LNCaP clone FGC (cell line): Measurements from ENCODE around the gene UBE2E1.
"Not testable (repeated sequence)": the region's sequence is repeated elsewhere in the genome, so short reads cannot be mapped to it uniquely, and the experiment has no call there.

Experiments
- DNase-seq: peaks from one replicate; pipeline ENCODE4 v3.0.0-alpha.2; 2011; ENCODE audit warnings: low read depth
- H3K4me3 ChIP-seq: 2 replicates; pipeline ENCODE4 v1.5.1; 2011; ENCODE audit warnings: mild to moderate bottlenecking, low read depth, low read length, control low read depth
- TF ChIP-seq, protein P1 (sequence below): IDR thresholded peaks from 2 replicates; pipeline ENCODE4 v1.5.1; 2012; ENCODE audit warnings: mild to moderate bottlenecking; ENCODE audit not compliant: control insufficient read depth, insufficient read depth; ENCODE audit errors: extremely low read depth

UBE2E1 gene

DNA sequence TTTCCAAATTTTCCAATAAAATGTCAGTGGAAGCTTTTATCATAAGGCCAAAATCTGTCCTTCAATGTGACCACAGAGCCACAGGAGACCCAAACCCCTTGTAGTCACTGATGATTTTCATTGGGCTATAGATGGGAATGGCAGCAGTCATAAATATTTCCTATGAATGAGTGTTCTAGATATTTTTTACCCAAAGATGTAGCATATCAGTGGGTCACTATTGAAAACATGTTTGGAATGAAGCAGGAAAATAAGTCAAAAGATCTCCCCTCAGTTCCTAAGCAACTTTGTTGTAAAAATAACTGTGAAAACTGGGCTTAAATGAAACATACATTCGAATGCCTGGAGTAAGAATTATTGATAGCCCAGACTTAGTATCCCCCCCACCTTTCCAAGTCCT lies 62.1 kb downstream of the UBE2E1 start:
- DNase-seq, result no peak
- TF ChIP-seq, protein P1, sequence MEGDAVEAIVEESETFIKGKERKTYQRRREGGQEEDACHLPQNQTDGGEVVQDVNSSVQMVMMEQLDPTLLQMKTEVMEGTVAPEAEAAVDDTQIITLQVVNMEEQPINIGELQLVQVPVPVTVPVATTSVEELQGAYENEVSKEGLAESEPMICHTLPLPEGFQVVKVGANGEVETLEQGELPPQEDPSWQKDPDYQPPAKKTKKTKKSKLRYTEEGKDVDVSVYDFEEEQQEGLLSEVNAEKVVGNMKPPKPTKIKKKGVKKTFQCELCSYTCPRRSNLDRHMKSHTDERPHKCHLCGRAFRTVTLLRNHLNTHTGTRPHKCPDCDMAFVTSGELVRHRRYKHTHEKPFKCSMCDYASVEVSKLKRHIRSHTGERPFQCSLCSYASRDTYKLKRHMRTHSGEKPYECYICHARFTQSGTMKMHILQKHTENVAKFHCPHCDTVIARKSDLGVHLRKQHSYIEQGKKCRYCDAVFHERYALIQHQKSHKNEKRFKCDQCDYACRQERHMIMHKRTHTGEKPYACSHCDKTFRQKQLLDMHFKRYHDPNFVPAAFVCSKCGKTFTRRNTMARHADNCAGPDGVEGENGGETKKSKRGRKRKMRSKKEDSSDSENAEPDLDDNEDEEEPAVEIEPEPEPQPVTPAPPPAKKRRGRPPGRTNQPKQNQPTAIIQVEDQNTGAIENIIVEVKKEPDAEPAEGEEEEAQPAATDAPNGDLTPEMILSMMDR, result no peak

DNA sequence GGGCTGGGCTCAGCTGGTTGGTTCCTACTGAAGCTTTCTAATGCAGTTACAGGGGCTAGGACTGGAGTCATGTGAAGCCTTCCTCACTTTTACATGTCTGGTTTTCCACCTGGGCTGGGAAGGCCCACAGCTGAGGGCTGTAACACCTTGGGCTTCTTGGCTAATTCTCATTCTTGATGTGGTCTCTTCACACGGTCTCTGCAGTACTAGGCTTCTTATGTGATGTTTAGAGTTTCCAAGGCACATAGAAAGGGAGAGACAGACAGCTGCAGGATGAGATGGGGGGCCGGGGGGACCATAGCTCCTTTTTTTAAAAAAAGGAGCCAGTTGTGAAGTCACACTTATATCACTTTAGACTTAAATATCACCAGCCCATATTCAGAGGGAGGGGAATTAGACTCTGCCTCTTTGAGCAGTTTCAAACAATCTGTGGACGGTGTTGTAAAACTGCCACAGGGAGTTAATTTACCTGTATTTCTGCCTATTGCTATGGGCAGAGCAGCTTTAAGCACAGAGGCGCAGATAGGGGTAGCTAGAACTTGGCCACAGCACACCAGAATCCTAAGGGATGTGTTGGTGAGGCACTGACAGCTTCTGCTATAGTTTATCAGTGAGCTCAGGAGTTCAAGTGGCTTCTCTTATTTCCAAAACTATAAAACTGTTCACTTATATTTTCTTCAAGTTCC lies 64.4 kb downstream of the UBE2E1 start:
- TF ChIP-seq, protein P1, result no peak
- DNase-seq, result no peak
- H3K4me3 ChIP-seq, result no peak overlapping the region

More for the DNA sequence above, 62.1 kb downstream of the UBE2E1 start:
- no peak overlapping the region for H3K4me3 ChIP-seq

DNA sequence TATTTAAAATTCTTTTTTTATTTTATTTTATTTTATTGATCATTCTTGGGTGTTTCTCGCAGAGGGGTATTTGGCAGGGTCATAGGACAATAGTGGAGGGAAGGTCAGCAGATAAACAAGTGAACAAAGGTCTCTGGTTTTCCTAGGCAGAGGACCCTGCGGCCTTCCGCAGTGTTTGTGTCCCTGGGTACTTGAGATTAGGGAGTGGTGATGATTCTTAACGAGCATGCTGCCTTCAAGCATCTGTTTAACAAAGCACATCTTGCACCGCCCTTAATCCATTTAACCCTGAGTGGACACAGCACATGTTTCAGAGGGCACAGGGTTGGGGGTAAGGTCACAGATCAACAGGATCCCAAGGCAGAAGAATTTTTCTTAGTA lies 64.9 kb downstream of the UBE2E1 start:
- H3K4me3 ChIP-seq, result not testable (repeated sequence)

DNA sequence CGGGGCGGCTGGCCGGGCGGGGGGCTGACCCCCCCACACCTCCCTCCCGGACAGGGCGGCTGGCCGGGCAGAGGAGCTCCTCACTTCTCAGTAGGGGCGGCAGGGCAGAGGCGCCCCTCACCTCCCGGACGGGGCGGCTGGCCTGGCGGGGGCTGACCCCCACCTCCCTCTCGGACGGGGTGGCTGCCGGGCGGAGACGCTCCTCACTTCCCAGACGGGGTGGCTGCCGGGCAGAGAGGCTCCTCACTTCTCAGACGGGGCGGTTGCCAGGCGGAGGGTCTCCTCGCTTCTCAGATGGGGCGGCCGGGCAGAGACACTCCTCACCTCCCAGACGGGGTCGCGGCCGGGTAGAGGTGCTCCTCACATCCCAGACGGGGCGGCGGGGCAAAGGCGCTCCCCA lies 65.6 kb downstream of the UBE2E1 start:
- DNase-seq, H3K4me3 ChIP-seq: not testable (repeated sequence)

More for the DNA sequence above, 64.9 kb downstream of the UBE2E1 start:
- not testable (repeated sequence) for DNase-seq

DNA sequence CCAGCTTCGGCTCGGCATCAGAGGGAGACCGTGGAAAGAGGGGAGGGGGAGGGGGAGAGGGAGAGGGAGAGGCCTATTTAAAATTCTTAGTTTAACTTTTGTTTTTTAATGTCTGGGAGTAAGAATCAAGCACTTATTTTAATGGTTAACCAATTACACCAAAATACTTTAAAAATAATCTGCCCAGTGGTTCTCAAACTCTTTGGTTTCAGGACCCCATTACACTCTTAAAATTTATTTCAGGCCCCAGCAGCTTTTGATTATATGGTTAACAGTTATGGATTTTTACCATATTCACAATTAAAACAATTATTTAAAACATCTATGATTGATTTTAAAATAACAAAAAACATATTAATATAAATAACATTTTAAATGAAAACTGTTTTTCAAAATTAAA lies 66.6 kb downstream of the UBE2E1 start:
- no peak overlapping the region for H3K4me3 ChIP-seq
- TF ChIP-seq, protein P1, result no peak
- DNase-seq, result no peak

DNA sequence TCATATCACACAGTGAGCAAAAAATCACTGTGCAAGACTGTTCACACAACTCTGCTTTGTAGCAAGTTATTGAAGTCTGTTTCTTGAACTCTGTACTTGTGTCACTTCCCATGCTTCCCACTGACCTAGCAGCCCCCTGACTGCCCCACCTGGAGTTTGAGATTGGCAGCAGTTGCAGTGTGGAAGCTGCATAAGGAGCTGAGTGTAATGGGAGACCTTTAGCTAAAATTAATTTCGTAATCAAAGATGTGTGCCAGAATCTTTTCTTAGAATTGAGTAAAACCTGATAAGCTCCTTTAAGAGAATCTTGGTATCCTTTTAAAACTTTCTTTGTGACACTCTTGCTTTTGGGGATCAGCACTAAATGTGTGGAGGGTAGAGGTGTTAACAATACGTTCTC lies 68.2 kb downstream of the UBE2E1 start:
- H3K4me3 ChIP-seq, result no peak overlapping the region
- no peak for DNase-seq
- TF ChIP-seq, protein P1, result no peak

DNA sequence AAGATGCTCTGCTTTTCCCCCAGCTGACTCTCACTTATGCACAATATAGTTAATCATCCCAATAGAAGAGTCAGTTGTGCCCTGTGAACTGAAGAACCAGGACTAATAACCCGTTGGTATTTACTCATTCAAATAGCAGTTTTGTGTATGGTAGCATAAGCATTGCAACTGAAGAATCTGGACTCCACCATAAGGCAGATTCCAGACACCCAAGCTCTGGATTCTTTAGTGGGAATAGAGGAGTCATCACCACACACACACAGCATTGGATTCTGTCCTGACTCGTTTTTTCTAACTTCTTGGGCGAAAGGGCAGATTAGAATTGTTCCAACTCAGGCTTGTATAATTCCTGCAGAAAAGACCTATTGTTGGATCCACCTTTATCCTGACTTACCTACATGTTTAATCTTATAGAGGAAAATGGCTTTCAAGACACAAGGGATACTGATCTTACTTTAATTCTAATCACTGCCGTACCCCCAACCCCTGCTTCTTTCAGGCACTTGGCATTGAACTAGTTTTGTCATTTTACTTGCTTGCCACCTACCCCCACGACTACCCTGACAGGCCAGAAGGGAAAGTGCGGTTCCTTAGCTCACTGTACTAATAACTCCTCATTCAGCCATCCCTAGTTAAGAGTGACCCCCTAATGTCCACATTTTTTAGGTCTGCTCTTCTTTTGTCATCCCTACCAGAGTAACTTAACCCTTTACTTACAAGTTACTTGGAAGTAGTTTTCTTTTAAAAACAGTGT lies 68.8 kb downstream of the UBE2E1 start:
- DNase-seq, result no peak
- no peak overlapping the region for H3K4me3 ChIP-seq
- TF ChIP-seq, protein P1, result no peak
